ENCODE results near the gene OXGR1.
A peak's percentile ranks its signal among the peaks of the same experiment; 100 is the strongest.
"Not testable (repeated sequence)": the region's sequence is repeated elsewhere in the genome, so short reads cannot be mapped to it uniquely, and the experiment has no call there.

Gene OXGR1

DNA sequence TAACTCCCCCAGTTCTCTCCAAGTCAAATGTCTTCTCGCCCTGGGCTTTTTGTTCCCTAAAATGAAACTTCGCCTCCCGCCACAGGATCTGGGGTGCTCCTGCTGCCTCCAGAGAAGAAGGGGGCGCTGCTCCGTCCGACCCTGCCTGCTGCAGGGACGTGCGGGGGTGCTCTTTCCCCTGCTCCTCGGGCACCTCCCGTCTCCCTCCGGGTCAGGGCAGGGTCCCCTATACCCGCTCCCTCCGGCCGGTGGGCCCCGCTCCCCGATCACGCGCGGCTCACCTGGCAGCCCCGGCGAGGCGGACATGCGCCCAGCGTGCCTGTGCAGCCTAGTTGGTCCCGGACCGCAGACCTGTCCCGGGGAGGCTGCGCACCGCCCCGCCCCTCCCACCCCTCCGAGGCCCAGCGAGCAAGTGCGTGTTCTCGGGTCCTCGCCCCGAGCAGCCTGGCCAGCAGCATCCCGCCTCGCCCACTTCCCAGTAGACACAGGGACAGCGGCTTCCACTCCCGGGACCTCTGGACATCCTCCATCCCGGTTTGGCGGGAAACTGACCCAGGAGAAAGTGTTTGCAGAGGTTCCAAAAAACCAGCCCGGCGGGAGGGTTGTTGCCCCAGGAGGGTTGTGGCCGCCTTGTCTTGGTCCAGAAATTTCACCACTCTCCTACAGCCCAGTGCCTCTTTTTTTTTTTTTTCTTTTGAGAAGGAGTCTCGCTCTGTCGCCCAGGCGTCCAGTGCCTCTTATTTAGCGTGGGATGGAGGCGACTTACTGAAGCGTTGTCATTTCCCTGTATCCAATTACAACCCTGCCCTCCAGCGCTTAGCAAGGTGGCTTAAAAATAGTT lies at the start of gene OXGR1:
OXGR1 (minus strand) TSS at position 460 of the 841 bp plus-strand sequence. CDS start 6,717 bp downstream, outside the sequence.
- no peak for DNase-seq (ENCODE audit: low read depth)
- TF ChIP-seq, protein P1, sequence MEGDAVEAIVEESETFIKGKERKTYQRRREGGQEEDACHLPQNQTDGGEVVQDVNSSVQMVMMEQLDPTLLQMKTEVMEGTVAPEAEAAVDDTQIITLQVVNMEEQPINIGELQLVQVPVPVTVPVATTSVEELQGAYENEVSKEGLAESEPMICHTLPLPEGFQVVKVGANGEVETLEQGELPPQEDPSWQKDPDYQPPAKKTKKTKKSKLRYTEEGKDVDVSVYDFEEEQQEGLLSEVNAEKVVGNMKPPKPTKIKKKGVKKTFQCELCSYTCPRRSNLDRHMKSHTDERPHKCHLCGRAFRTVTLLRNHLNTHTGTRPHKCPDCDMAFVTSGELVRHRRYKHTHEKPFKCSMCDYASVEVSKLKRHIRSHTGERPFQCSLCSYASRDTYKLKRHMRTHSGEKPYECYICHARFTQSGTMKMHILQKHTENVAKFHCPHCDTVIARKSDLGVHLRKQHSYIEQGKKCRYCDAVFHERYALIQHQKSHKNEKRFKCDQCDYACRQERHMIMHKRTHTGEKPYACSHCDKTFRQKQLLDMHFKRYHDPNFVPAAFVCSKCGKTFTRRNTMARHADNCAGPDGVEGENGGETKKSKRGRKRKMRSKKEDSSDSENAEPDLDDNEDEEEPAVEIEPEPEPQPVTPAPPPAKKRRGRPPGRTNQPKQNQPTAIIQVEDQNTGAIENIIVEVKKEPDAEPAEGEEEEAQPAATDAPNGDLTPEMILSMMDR (conservative IDR thresholded peaks at IDR 0.05; ENCODE audit: low read depth, low read length), result peak; percentile 4
- peak within 1 kb of the TSS; percentile 38 for H3K4me3 ChIP-seq (ENCODE audit: low read depth, low read length)

DNA sequence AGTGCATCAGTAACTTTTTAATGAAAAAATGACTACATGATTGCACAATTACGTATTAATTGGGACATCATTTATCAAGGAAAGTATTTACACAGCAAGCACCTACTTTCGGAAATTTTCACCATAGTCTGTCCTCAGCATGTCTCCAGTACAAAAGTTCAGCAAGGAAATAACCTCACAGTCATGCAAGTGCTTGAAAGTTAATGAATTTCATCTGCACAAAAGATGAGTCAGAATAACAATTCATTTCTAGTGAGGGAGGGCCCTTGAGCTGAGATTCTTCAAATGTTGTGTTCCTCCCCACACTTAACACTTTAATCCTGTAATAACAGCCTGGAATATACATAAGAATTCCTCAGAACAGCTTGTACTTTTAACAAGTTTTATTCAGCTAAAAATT lies 49.0 kb upstream of the OXGR1 start:
- TF ChIP-seq, protein P1 (conservative IDR thresholded peaks at IDR 0.05; ENCODE audit: low read depth, low read length), result no peak
- H3K4me3 ChIP-seq (ENCODE audit: low read depth, low read length), result no peak overlapping the region
- DNase-seq (ENCODE audit: low read depth), result peak; percentile 97

DNA sequence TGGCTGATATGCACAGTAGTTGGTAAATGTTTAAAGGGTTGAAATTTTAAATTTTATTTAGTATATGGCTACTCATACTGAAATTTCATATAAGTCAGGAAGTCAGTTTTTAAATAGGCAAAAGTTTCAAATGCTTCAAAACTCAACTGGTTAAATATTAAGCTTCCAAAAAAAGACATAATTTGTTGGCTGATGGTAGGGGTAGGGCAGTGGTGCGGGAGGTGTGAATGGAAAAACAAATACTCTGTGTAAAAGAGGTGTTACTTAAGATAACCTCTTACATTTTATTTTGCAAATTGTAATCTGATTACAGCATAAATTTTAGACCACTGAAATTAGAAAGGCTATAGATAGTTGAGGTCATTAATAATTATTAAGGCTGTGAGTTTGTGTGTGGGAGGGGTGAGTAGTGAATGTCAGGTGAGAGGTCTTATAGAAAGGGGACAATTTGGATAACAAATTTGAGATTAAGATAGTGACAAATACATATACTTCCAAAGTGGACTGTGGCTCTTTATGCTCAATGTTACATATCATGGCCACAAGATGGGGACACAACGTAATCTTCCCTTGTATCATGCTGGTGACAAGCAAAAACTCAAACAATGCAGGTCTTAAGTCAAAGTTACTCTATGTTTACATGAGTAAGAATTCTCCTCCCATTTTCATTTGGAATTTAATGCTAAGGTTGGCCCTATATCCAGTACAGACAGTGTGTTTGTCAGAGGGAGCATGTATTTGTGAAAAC lies 36.6 kb upstream of the OXGR1 start:
- no peak overlapping the region for H3K4me3 ChIP-seq (ENCODE audit: low read depth, low read length)
- peak; percentile 91 for DNase-seq (ENCODE audit: low read depth)
- TF ChIP-seq, protein P1 (conservative IDR thresholded peaks at IDR 0.05; ENCODE audit: low read depth, low read length), result peak; percentile 56

DNA sequence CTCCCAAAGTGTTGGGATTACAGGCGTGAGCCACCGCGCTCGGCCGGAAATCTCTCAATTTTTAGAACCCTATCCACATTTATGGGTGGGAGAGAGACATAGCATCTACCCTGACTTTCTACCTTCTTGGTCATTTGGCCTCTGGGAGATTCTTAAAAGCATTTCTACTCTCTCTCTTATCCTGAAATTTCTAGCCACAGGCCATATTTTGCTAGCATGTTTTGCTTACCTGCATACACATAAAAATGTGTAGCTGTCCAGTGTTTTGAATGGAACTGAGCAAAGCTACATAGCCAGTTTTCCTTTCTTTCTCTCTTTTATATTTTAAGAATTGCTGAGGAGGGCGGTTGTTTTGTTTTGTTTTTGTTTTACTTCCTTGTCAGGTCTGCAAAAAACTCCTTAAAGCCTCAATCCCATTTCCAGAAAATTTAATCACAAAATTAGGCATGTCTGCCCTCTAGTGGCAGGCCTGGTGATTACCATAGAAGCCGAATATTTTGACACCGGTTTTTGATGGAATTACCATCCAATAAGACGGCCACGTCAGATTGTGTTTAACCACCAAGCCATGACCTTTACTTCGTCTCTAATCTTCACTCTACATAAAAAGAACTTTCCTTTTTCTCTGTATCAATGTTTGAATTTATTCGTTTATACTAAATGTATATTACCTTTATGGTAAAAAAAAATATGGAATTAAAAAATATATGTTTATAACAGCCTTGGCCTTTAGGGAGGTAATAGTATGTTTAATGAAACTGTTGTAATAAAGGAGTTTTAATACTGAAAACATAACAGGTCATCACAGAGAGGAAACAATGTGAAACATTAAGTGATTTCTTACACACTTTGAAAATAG lies 34.4 kb upstream of the OXGR1 start:
- H3K4me3 ChIP-seq (ENCODE audit: low read depth, low read length), result no peak overlapping the region
- TF ChIP-seq, protein P1 (conservative IDR thresholded peaks at IDR 0.05; ENCODE audit: low read depth, low read length), result peak; percentile 84
- peak; percentile 68 for DNase-seq (ENCODE audit: low read depth)

DNA sequence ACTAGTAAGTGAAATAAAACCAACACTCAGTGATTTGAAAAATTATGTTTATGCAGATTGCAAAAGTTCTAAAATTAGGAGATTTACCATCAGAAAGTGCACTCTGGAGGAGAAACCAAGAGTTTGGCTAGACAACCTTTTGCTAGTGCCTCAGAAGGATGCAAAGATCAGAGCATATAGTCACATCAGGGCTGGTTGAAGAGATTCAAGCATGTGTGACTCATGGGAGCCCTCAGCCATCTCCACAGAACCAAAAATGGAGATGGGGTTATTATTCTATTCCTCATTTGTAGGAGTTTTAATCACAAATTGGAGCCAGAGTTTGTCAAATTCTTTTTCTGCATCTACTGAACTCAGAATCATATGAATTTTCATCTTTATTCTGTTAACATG lies 32.9 kb upstream of the OXGR1 start:
- H3K4me3 ChIP-seq (ENCODE audit: low read depth, low read length), result no peak overlapping the region
- DNase-seq (ENCODE audit: low read depth), result no peak
- TF ChIP-seq, protein P1 (conservative IDR thresholded peaks at IDR 0.05; ENCODE audit: low read depth, low read length), result no peak

DNA sequence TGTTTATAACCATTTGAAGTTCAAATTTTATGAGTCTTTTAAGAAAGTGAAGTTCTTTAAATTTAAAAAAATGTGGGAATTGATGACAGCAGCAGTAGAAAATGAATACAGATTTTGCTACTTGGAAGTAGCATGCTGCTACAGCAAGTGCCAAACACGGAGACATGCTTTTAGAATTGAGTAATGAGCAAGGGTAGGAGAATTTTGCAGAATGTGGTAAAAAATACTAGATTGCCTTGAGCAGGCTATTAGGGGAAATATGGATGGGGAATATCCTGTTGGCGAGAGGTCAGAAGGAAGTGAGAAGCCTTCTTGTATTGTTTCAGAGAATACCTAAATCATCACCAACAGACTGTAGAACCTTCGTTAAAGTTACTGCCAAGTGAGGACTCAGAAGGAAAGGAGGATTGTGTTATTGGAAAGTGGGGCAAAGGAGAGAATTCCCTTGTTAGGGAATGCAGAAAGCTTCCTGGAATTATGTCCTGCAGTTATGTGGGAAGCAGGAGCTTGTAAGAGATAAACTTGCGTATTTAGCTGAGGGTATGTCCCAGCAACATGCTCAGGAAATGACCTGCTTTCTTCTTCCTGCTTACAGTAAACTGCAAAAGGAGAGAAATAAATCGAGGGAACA lies 32.4 kb upstream of the OXGR1 start:
- no peak overlapping the region for H3K4me3 ChIP-seq (ENCODE audit: low read depth, low read length)
- DNase-seq (ENCODE audit: low read depth), result no peak
- TF ChIP-seq, protein P1 (conservative IDR thresholded peaks at IDR 0.05; ENCODE audit: low read depth, low read length), result no peak

DNA sequence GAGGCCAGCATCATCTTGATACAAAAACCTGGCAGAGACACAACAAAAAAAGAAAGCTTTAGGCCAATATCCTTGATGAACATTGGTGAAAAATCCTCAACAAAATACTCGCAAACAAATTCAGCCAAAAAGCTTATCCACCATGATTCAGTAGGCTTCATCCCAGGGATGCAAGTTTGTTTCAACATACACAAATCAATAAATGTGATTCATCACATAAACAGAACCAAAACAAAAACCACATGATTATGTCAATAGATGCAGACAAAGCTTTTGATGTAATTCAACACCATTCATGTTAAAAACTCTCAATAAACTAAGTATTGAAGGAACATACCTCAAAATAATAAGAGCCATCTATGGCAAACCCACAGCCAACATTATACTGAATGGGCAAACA lies 29.5 kb upstream of the OXGR1 start:
- DNase-seq (ENCODE audit: low read depth); H3K4me3 ChIP-seq (ENCODE audit: low read depth, low read length): not testable (repeated sequence)
